ENCODE measurements around the gene CCDC92B. TPM values are rescaled to one million over a fixed set of nuclear protein-coding genes. Genes with fewer than 3 reads are reported as not detected.
"Not testable (repeated sequence)": the region's sequence is repeated elsewhere in the genome, so short reads cannot be mapped to it uniquely, and the experiment has no call there.

The CCDC92B gene
- total RNA-seq, 1 donor from 2014 or later, result 0.16 TPM

DNA sequence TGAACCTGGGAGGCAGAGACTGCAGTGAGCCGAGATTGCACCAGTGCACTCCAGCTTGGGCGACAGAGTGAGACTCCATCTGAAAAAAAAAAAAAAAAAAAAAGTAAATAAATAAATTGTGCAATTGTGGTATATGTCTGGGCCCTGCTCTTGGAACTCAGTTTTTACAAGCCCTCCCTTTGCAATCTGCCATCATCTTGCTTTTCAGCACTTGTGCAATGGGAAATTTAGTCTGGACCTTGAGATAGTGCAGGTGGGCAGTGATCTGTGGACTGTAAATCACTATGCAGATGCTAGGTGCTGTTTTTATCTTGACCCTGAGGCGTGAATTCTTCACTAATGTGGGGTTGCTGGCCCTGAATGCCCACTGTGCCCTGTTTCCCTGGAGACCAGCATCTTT, 40.2 kb upstream of the CCDC92B start:
- no peak for DNase-seq
- H3K4me3 ChIP-seq, result no peak overlapping the region
- intact Hi-C loops (cut with micrococcal nuclease), result no loop called here
- H3K9me3 ChIP-seq (replicated peaks), result no peaks in the 10 kb centered on the region
- peaks cover 4% of the 10 kb centered on the region for H3K4me1 ChIP-seq
- no peaks in the 10 kb centered on the region for H3K36me3 ChIP-seq
- H3K27me3 ChIP-seq (ENCODE audit: low read depth), result peaks cover 40% of the 10 kb centered on the region
- no peak for TF ChIP-seq CTCF (IDR thresholded peaks at IDR 0.05; ENCODE audit: borderline replicate concordance)
- H3K27ac ChIP-seq (replicated peaks), result no peak overlapping the region

DNA sequence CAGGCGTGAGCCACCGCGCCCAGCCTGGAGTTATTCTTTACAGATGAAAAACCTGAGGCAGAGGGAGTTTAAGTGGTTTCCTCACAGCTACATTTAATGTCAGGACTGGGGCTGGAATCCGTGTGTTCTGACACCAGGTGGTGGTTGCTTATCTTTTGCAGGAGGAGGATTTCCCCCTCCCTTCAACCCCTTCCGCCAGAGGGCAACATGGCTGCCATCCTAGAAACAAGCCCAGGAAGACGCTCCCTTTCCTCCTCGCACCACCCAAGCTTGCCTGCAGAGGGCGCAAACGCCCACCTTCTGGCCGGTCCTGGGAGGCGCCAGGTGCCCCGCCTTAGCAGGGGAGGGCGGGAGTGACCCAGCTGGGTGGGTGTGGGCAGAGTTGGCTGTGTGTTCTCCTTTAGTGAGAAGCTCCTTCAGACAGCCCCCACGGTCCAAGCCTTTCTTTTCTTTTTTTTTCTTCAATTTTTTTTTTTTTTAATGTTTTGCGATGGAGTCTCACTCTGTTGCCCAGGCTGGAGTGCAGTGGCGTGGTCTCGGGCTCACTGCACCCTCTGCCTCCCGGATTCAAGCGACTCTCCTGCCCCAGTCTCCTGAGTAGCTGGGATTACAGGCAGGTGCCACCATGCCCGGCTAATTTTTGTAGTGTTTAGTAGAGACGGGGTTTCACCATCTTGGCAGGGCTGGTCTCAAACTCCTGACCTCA, 36.9 kb upstream of the CCDC92B start:
- H3K27ac ChIP-seq (replicated peaks), result no peak overlapping the region
- H3K4me3 ChIP-seq, result no peak overlapping the region
- intact Hi-C loops (cut with micrococcal nuclease), result no loop called here
- peak; percentile 72 for TF ChIP-seq CTCF (IDR thresholded peaks at IDR 0.05; ENCODE audit: borderline replicate concordance)
- H3K36me3 ChIP-seq, result no peaks in the 10 kb centered on the region
- H3K4me1 ChIP-seq, result peaks cover 4% of the 10 kb centered on the region
- H3K27me3 ChIP-seq (ENCODE audit: low read depth), result peaks cover 16% of the 10 kb centered on the region
- peak; percentile 81 for DNase-seq
- H3K9me3 ChIP-seq (replicated peaks), result peaks cover 3% of the 10 kb centered on the region

DNA sequence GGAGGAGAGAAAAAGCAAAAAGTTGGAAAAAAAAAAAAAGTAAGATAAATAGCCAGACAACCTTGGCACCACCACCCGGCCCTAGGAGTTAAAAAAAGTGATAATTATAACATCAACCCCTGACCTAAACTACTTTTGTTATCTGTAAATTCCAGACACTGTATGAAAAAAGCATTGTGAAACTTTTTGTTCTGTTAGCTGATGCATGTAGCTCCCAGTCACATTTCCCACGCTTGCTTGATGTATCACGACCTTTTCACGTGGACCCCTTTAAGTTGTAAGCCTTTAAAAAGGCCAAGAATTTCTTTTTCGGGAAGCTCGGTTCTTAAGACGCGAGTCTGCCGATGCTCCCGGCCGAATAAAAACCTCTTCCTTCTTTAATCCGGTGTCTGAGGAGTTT, 35.9 kb upstream of the CCDC92B start:
- H3K36me3 ChIP-seq; H3K27ac ChIP-seq (replicated peaks); H3K9me3 ChIP-seq (replicated peaks); H3K4me3 ChIP-seq; H3K4me1 ChIP-seq; DNase-seq; H3K27me3 ChIP-seq (ENCODE audit: low read depth); intact Hi-C loops (cut with micrococcal nuclease): not testable (repeated sequence)

- peaks cover 4% of the 10 kb centered on the region for H3K4me1 ChIP-seq
- H3K27ac ChIP-seq (replicated peaks), result no peak overlapping the region
- intact Hi-C loops (cut with micrococcal nuclease), result no loop called here
- no peak overlapping the region for H3K4me3 ChIP-seq
- H3K27me3 ChIP-seq (ENCODE audit: low read depth), result peaks cover 5% of the 10 kb centered on the region
- no peak for TF ChIP-seq CTCF (IDR thresholded peaks at IDR 0.05; ENCODE audit: borderline replicate concordance)
- no peaks in the 10 kb centered on the region for H3K36me3 ChIP-seq
- DNase-seq, result no peak
- H3K9me3 ChIP-seq (replicated peaks), result peaks cover 3% of the 10 kb centered on the region
These were observed 35.4 kb upstream of the CCDC92B start for GRCh38 chr17:2784864-2785263.

DNA sequence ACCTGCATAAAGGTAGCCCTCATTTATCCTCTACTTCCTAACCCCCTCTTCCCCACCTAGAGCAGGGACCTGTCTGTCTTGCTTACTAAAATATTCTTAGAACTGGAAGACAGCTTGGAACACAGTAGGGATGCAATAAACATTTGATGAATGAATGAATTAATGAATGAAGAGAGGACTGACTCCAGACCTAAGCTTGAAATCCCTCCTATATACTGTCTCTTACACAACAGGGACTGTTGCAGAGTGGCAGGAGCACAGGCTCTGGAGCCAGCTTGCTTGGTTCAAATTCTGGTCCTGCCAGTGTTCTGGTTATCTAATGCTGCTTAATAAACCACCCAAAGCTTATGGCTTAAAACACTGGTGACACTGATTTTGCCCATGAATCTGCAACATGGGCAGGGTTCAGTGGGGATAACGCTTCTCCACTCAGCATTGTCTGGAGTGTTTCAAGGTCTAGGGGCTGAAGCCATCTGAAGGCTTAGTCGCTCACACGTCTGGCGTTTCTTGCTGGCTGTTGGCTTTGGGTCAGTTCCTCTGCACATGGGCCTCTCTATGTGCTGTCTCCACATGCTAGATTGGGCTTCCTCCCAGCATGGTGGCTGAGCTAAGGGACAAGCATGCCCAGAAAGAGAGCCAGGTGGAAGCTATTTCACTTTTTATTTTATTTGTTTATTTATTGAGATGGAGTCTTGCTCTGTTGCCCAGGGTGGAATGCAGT, 34.0 kb upstream of the CCDC92B start:
- Histone ChIP-seq H3K27me3 (ENCODE audit: low read depth) (peaks cover 16% of the 10 kb centered on the region), H3K4me3 (no peak overlapping the region), H3K4me1 (peaks cover 4% of the 10 kb centered on the region), H3K27ac (replicated peaks) (no peak overlapping the region), H3K9me3 (replicated peaks) (peaks cover 3% of the 10 kb centered on the region), H3K36me3 (no peaks in the 10 kb centered on the region)
- intact Hi-C loops (cut with micrococcal nuclease), result no loop called here
- no peak for TF ChIP-seq CTCF (IDR thresholded peaks at IDR 0.05; ENCODE audit: borderline replicate concordance)
- no peak for DNase-seq

- no peak overlapping the region for H3K27ac ChIP-seq (replicated peaks)
- intact Hi-C loops (cut with micrococcal nuclease), result no loop called here
- TF ChIP-seq CTCF (IDR thresholded peaks at IDR 0.05; ENCODE audit: borderline replicate concordance), result no peak
- peaks cover 5% of the 10 kb centered on the region for H3K4me1 ChIP-seq
- H3K9me3 ChIP-seq (replicated peaks), result peaks cover 3% of the 10 kb centered on the region
- H3K36me3 ChIP-seq, result no peaks in the 10 kb centered on the region
- peaks cover 28% of the 10 kb centered on the region for H3K27me3 ChIP-seq (ENCODE audit: low read depth)
- H3K4me3 ChIP-seq, result no peak overlapping the region
- no peak for DNase-seq
These were observed 32.6 kb upstream of the CCDC92B start for GRCh38 chr17:2782055-2782454.

DNA sequence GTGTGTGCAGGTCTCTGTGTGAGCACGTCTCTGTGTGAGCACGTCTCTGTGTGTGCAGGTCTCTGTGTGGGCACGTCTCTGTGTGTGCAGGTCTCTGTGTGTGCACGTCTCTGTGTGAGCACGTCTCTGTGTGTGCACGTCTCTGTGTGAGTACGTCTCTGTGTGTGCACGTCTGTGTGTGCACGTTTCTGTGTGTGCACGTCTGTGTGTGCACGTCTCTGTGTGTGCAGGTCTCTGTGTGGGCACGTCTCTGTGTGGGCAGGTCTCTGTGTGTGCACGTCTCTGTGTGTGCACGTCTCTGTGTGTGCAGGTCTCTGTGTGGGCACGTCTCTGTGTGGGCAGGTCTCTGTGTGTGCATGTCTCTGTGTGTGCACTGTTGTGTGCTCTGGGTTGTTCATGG, 32.1 kb upstream of the CCDC92B start:
- H3K9me3 ChIP-seq (replicated peaks); H3K27ac ChIP-seq (replicated peaks); intact Hi-C loops (cut with micrococcal nuclease); H3K4me3 ChIP-seq; DNase-seq; H3K4me1 ChIP-seq; H3K36me3 ChIP-seq: not testable (repeated sequence)
- peaks cover 32% of the 10 kb centered on the region for H3K27me3 ChIP-seq (ENCODE audit: low read depth)
